Kasumi-1 (cell line): ENCODE data around the gene PLA2G12A.

Source experiments
- DNase-seq, 2 experiments: peaks; one replicate each; lab custom pipeline; 2025; lab: John Stamatoyannopoulos, UW

Gene PLA2G12A

DNA sequence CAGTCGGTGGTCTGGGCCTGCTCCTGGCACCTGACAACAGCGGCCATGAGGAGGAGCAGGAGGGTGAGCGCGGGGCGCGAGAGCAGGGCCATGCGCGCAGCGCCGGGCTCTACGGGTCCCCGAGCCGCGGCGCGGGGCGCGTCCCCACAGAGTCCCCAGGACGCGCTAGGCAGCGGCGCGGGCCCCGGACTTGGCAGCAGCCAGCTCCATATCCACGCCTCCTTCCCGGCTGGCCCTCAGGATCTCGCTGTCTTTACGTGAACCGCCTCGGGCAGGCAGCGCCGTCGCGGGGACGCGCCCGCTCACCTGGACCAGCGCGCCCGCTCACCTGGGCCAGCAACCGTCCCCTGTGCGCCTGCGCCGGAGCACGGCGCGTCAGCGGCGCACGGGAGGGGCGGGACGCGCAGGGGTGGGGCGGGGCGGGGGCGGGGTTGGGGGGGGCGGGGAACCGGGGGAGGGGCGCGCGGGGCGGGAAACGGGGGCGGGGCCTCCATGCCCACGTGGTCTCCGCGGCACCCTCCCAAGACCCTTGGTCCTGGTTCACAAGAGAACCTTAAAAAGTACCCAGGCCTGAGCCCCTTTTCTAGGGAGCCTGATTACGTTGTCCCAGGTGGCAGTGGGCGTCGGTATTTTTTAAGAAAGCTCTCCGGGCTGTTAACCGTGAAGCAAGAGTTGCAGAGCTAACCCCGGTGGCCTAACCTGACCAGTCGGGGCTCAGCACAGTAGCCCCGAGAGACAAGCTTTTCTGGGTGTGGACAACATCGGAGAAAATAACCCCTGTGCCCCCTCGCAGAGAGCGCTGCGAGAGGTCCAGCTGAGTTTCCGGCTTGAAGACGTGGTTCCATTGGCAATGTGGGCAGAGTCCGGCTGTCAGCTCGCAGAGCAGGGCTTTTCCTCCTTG, at the start of gene PLA2G12A:
TSS of gene PLA2G12A (minus strand) at position 353 of the 901 bp plus-strand sequence. CDS start at position 92, 261 bp downstream.
- DNase-seq: peak; percentile 52 to 62

GRCh38 chr4:109764789-109765402, 35.0 kb upstream of the PLA2G12A start:
- no peak for DNase-seq

DNA sequence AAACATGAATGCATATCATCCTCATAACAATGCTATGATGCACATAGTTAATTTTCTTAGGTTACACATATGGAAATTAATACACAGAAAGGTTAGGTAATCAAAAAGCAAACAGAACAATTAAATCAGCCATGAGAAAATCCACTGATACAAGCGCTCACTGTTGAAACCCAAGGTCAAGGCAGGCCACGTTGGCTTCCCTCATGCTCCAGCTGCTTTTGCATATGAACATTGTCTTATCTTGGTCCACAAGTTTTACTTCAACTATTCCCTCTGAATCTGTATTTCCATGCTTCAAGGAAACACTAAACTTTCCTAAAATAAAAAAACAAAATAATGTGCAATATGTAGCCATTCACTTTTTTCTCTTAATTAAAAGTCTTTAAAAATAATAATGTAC, 34.5 kb upstream of the PLA2G12A start:
- DNase-seq: no peak

DNA sequence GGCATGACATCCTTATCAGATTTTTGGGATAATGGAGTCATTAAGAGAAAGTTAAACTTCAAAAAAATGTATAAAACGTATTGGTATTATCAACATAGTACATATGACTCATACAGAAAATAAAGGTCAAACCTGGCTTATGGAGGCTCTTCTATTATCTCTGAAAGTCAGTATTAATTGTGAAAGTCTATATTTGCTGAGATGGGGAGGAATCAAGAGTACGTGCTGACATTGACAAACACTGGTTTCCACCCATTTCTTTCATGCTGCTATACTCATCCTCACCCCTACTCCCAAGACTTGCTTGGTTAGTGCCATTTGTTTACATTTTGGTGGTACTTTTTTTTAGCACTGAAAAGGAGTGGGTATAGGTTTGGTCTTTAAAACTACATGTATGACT, 30.8 kb upstream of the PLA2G12A start:
- no peak for DNase-seq

GRCh38 chr4:109755656-109756055, 25.8 kb upstream of the PLA2G12A start:
- no peak for DNase-seq

DNA sequence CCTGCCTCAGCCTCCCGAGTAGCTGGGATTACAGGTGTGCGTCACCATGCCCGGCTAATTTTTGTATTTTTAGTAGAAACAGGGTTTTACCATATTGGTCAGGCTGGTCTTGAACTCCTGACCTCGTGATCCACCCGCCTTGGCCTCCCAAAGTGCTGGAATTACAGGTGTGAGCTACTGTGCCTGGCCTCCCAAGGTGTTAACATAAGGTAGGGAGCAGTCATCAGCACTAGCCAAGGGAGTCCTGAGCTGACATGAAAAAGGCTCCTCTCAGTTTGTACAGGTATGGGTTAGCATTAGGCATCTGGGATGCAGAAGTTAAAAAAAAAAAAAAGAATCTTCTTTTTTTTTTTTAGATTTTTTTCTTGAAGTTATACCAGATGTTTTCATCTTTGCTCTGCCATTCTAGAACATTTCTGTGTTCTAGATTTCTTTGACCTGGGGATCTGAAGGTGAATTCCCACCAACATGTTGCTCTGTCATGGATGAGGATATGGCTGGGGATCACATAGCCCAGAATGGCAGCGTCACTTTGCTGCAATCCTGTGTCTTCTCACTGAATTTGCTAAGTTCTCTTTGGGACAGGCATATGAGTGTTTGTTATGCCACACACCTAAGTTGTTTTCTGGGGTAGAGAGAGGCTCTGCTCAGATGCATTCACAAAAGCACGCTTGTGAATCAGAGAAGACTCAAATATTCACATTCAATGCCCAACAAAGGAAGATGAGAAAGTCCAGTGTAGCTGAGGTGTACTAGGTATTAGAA, 24.4 kb upstream of the PLA2G12A start:
- DNase-seq: peak in 1 of 2 experiments; percentile 17

- peak in 1 of 2 experiments; percentile 18 for DNase-seq
These were observed 22.7 kb upstream of the PLA2G12A start for GRCh38 chr4:109752525-109752924.

GRCh38 chr4:109751852-109752251, 22.0 kb upstream of the PLA2G12A start:
- DNase-seq: no peak

GRCh38 chr4:109750652-109751244, 20.9 kb upstream of the PLA2G12A start:
- DNase-seq: no peak

DNA sequence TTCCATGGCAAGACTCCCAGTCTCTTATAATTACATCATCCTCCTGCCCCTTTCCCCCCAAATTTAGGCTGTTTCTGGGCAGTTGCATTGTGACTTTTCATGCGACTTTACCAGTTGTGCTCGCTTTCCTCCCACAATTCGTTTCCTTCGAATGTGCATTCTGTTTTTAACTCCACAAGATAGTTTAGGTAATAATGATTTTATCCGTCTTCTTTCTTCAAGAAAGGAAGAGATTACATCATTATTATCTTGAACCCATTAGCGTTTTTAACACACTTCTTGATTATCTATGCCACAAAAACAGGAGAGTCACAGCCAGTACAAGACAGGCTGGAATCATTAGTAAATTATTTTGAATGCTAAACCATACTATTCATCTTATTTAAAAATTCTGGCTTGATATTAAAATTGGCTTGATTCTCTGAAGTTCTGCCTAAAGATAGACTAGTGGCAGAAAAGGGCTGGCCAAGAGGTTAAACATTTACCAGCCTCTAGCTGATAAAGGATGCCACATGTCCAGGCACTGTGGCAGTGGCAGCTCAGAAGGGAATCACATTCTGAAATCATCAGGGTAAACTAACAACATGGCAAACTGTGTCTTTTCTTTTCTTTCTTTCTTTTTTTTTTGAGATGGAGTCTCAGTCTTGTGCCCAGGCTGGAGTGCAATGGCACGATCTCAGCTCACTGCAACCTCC, 19.7 kb upstream of the PLA2G12A start:
- DNase-seq: no peak

GRCh38 chr4:109748114-109748513, 18.2 kb upstream of the PLA2G12A start:
- DNase-seq: no peak

- no peak for DNase-seq
These were observed 16.9 kb upstream of the PLA2G12A start for GRCh38 chr4:109746728-109747127.

DNA sequence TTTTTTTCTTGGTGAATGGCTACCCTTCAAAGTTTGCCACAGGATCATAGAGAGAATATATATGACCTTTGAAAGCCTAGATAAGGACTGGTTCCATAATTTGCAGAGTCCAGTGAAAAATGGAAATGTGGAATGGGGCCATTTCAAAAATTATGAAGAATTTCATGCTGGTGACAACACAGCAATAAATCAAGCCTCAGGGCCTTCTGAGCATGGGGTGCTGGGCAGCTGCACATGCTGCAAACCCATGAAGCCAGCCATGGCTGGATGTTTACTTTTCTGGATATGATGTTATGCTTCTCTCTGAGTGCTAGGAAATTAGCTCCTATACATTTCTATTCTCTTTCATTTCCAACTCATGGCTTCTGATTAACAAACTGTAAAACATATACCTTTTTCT, 16.0 kb upstream of the PLA2G12A start:
- DNase-seq: no peak

DNA sequence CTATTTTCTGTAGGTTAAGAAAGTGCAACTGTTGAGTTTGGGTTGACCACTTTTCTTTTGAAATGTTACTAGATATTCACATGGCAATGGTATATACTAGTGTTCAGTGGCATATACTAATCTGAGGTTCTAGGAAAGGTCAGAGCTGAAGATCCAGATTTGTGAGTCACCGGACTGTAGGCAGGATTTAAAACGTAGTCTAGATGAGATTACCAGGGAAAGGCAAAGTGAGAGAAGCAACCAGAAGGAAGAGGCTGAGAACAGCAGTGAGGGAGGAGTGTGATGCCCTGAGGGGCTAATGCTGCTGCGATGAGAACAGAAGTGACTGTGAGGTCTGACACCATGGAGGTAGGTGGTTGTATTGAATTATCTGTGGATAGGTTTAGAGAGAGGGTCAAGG, 9.7 kb upstream of the PLA2G12A start:
- no peak for DNase-seq

DNA sequence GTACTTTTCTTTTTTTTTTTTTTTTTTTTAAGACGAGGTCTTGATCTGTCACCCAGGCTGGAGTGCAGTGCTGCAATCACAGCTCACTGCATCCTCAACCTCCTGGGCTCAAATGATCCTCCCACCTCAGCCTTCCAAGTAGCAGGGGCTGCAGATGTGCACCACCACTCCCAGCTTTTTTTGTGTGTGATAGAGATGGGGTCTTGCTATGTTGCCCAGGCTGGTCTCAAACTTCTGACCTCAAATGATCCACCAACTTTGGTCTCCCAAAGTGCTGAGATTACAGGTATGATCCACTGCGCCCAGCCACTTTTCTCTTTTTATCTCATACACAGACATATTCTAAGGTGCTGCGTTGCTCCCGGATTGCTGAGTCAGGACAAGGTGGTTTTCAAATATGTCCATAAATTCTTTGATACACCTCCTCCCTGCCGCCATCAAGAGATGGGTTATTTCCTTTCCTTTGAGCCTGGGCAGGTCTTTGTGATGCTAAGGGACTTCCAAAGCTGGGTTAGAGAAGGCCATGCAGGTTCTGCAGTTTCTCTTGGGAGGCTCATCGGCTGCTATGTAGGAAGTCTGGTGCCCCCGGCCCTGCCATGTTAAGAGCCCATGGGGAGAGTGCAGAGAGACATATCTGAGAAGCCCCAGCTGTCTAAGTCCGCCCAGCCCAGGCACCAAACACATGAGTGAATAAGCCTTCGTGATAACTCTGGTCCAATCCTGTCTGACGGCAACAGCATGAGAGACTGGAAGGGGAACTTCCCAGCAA, 8.4 kb upstream of the PLA2G12A start:
- DNase-seq: no peak

- no peak for DNase-seq
These were observed 5.9 kb upstream of the PLA2G12A start for GRCh38 chr4:109735566-109736365.

DNA sequence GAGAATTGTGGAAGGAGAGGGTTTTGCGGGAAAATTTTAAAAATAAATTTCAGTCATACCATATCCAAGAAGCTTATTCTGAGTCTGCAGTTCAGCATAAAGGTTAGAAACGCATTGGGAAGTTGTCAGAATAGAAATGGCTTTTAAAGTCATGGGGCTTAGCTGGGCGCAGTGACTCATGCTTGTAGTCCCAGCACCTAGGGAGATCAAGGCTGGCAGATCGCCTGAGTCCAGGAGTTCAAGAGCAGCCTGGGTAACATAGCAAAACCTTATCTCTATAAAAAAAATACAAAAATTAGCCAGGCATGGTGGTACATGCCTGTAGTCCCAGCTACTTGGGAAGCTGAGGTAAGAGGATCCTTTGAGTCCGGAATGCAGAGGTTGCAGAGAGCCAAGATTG, 3.9 kb upstream of the PLA2G12A start:
- no peak for DNase-seq

GRCh38 chr4:109730619-109731545, 1.0 kb upstream of the PLA2G12A start:
- no peak for DNase-seq
